ENCODE data around the gene RUNX2.
A peak's percentile ranks its signal among the peaks of the same experiment; 100 is the strongest.
"Not testable (repeated sequence)": the region's sequence is repeated elsewhere in the genome, so short reads cannot be mapped to it uniquely, and the experiment has no call there.

Gene RUNX2

DNA sequence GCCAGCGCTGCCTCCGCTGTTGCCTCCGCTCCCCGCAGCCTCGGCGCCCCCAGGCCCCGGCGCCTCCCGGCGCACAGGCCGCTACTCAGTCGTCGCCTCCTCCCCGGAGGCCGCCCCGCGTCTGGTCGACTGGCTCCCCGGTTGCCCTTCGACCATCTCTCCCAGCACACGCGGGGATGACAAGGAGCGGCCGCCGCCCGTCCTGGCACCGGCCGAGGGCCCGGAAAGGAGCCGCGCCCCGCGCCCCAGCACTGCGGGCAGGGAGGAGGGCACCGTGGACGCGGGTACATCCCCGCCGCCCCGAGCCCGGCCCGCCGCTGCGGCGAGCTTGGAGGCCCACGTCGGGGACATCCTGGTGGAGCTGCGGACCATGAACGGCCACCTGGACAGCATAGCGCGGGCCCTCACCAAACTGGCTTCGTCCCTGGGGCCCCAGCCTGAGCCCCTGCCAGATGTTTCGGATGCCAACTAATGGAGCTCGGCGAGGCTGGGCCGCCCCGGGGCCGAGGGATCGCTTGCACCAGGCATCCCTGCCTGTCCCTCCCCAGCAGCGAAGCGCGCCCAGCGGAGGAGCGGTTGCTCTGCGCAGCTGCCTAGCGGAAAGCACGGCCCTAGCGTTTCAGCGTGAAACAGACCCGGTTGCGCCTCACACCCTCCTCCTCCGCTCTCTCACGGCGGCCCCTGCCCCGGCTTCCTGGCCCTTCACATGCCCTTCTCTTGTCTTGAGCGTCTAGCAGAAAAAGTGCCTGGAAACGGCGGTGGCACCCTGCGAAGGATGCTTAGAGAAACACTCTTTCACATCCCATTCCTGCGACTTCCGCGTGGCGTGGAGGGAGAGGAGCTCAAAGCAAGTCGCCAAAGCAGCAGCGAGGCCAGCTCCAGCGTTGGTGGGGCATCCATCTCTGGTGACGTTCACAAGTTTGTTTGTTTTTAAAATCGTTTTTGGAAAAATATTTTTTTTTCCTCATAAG lies 335.4 kb downstream of the RUNX2 start:
- Histone ChIP-seq H3K36me3 (ENCODE audit: control insufficient read depth in 5 of 5, insufficient read depth in 5 of 5, low read length in 5 of 5) (no peaks in the 10 kb centered on the region), H3K27ac (ENCODE audit: low read depth, low read length) (no peak overlapping the region), H3K9me3 (ENCODE audit: control insufficient read depth in 5 of 5, low read length in 5 of 5) (no peaks in the 10 kb centered on the region), H3K4me3 (ENCODE audit: low read depth in 1 of 5, low read length in 5 of 5) (peak overlapping the region; percentile 39 to 49 (median 42)), H3K9ac (ENCODE audit: low read length in 5 of 5) (no peak overlapping the region), H3K27me3 (ENCODE audit: control insufficient read depth in 5 of 5, insufficient read depth in 4 of 5, low read length in 5 of 5) (peaks cover 12 to 28% (median 22%) of the 10 kb centered on the region in 5 donors), H3K4me1 (ENCODE audit: control insufficient read depth in 5 of 5, insufficient read depth in 5 of 5, low read length in 5 of 5) (peaks cover 0 to 12% (median 8%) of the 10 kb centered on the region in 5 donors)

DNA sequence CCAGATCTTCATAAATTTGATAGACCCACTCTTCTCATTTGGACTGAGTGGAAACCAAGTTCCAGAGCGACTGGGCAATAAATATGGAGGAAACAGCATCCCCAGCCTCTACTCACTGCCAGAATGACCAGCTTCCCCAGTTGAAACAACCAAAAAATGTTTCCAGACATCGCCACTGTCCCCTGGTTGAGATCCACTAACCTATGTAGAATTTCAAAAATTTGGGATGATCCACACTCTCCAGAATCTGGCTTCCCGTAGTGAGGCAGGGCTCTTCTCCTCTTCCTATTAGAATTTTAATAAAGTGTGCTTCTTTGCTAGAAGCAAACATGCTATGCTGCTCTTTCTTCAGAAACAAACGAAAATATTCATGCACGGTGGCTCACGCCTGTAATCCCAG lies 336.6 kb downstream of the RUNX2 start:
- H3K9ac ChIP-seq (ENCODE audit: low read length in 5 of 5): no peak overlapping the region
- no peaks in the 10 kb centered on the region for H3K9me3 ChIP-seq (ENCODE audit: control insufficient read depth in 5 of 5, low read length in 5 of 5)
- H3K36me3 ChIP-seq (ENCODE audit: control insufficient read depth in 5 of 5, insufficient read depth in 5 of 5, low read length in 5 of 5): no peaks in the 10 kb centered on the region
- H3K27me3 ChIP-seq (ENCODE audit: control insufficient read depth in 5 of 5, insufficient read depth in 4 of 5, low read length in 5 of 5): peaks cover 12 to 28% (median 22%) of the 10 kb centered on the region in 5 donors
- peaks cover 0 to 12% (median 8%) of the 10 kb centered on the region in 5 donors for H3K4me1 ChIP-seq (ENCODE audit: control insufficient read depth in 5 of 5, insufficient read depth in 5 of 5, low read length in 5 of 5)
- no peak overlapping the region for H3K4me3 ChIP-seq (ENCODE audit: low read depth in 1 of 5, low read length in 5 of 5)
- no peak overlapping the region for H3K27ac ChIP-seq (ENCODE audit: low read depth, low read length)

DNA sequence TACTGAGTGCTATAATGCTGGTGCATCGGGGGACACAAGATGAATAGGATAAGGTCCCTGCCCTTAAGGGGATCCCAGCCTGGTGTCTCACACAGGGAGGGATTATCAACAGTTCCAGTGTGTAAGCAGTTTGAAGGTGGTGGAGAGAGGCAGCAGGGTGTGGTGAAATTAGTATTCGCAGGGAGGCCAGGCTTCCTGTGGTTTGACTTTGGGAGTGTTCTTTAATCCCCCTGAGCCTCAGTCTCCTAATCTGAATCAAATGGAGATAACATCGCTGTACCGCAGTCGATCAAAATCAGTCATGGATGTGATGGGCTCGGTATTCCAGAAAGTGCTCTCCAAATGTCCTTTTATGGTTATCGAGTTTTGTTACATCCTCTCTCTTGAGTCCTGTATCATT lies 337.7 kb downstream of the RUNX2 start:
- Histone ChIP-seq H3K9me3 (ENCODE audit: control insufficient read depth in 5 of 5, low read length in 5 of 5) (no peaks in the 10 kb centered on the region), H3K36me3 (ENCODE audit: control insufficient read depth in 5 of 5, insufficient read depth in 5 of 5, low read length in 5 of 5) (no peaks in the 10 kb centered on the region), H3K27ac (ENCODE audit: low read depth, low read length) (no peak overlapping the region)

DNA sequence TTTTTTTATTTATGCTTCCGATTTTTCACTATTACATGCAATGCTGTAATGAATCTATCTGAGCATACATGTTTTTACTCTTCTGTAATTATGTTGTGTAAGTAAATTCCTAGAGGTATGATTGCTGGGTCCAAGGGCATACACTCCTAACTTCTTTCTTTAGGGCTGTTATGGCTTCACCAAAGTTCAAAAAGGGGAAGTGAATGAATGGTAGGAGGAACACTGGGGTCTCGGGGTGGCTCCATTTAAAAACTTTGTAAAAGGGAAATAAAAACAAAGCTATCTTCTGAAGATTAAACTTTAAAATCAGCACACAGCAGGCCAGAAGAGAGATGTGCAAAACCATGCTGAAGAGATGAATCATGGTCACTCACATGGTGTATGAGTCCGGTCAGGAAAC lies 338.7 kb downstream of the RUNX2 start:
- H3K27me3 ChIP-seq (ENCODE audit: control insufficient read depth in 5 of 5, insufficient read depth in 4 of 5, low read length in 5 of 5): peaks cover 12 to 28% (median 22%) of the 10 kb centered on the region in 5 donors
- no peaks in the 10 kb centered on the region for H3K9me3 ChIP-seq (ENCODE audit: control insufficient read depth in 5 of 5, low read length in 5 of 5)
- H3K4me3 ChIP-seq (ENCODE audit: low read depth in 1 of 5, low read length in 5 of 5): no peak overlapping the region
- no peak overlapping the region for H3K9ac ChIP-seq (ENCODE audit: low read length in 5 of 5)
- peaks cover 0 to 12% (median 8%) of the 10 kb centered on the region in 5 donors for H3K4me1 ChIP-seq (ENCODE audit: control insufficient read depth in 5 of 5, insufficient read depth in 5 of 5, low read length in 5 of 5)
- H3K36me3 ChIP-seq (ENCODE audit: control insufficient read depth in 5 of 5, insufficient read depth in 5 of 5, low read length in 5 of 5): no peaks in the 10 kb centered on the region
- H3K27ac ChIP-seq (ENCODE audit: low read depth, low read length): no peak overlapping the region

More for the DNA sequence above, 337.7 kb downstream of the RUNX2 start:
- Histone ChIP-seq H3K27me3 (ENCODE audit: control insufficient read depth in 5 of 5, insufficient read depth in 4 of 5, low read length in 5 of 5) (peaks cover 12 to 28% (median 22%) of the 10 kb centered on the region in 5 donors), H3K4me3 (ENCODE audit: low read depth in 1 of 5, low read length in 5 of 5) (no peak overlapping the region), H3K9ac (ENCODE audit: low read length in 5 of 5) (no peak overlapping the region), H3K4me1 (ENCODE audit: control insufficient read depth in 5 of 5, insufficient read depth in 5 of 5, low read length in 5 of 5) (peaks cover 0 to 12% (median 8%) of the 10 kb centered on the region in 5 donors)

DNA sequence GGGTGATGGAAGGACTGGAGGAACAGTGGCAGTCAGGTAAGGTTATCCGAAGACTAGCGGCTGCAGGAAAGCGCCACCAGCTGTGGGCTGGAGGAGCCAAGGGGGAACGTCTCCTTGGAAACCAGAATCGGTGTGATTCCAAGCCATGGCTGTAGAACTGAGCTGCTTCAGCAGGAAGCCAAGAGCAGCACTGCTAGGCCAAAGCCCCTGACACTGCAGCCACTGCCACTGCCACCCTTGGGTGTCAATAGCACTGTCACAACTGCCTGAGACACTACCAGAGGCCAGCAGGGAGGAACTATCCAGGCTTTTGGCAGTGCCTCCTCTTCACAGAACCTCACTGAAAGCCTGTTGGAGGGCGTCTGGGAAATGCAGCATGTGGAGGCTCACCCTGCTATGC lies 339.2 kb downstream of the RUNX2 start:
- Histone ChIP-seq H3K4me1 (ENCODE audit: control insufficient read depth in 5 of 5, insufficient read depth in 5 of 5, low read length in 5 of 5) (peaks cover 0 to 12% (median 8%) of the 10 kb centered on the region in 5 donors), H3K27ac (ENCODE audit: low read depth, low read length) (no peak overlapping the region), H3K4me3 (ENCODE audit: low read depth in 1 of 5, low read length in 5 of 5) (no peak overlapping the region), H3K36me3 (ENCODE audit: control insufficient read depth in 5 of 5, insufficient read depth in 5 of 5, low read length in 5 of 5) (no peaks in the 10 kb centered on the region), H3K9ac (ENCODE audit: low read length in 5 of 5) (no peak overlapping the region), H3K9me3 (ENCODE audit: control insufficient read depth in 5 of 5, low read length in 5 of 5) (no peaks in the 10 kb centered on the region), H3K27me3 (ENCODE audit: control insufficient read depth in 5 of 5, insufficient read depth in 4 of 5, low read length in 5 of 5) (peaks cover 12 to 28% (median 21%) of the 10 kb centered on the region in 5 donors)

DNA sequence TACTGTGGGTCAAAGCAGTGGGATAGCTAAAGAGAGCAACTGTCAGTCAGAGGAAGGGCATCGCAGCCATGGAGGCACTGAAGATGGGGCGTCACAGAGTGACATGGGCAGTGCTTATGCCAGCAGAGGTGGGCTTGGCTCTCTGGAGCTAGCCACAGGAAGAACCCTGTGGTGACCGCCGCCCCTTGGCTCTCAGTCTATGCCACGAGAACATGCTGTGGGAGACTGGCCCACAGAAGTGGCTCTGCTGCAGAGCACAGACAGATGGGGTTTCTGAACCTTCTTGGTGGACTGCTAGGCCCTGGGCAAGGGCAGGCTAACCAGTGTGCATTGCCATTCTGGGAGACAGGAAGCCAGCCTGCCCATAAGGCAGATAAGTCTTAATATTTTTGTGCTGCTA lies 339.6 kb downstream of the RUNX2 start:
- H3K36me3 ChIP-seq (ENCODE audit: control insufficient read depth in 5 of 5, insufficient read depth in 5 of 5, low read length in 5 of 5): no peaks in the 10 kb centered on the region
- peaks cover 9 to 23% (median 17%) of the 10 kb centered on the region in 5 donors for H3K27me3 ChIP-seq (ENCODE audit: control insufficient read depth in 5 of 5, insufficient read depth in 4 of 5, low read length in 5 of 5)
- no peak overlapping the region for H3K4me3 ChIP-seq (ENCODE audit: low read depth in 1 of 5, low read length in 5 of 5)
- H3K9me3 ChIP-seq (ENCODE audit: control insufficient read depth in 5 of 5, low read length in 5 of 5): no peaks in the 10 kb centered on the region
- peaks cover 0 to 11% (median 8%) of the 10 kb centered on the region in 5 donors for H3K4me1 ChIP-seq (ENCODE audit: control insufficient read depth in 5 of 5, insufficient read depth in 5 of 5, low read length in 5 of 5)
- no peak overlapping the region for H3K9ac ChIP-seq (ENCODE audit: low read length in 5 of 5)
- H3K27ac ChIP-seq (ENCODE audit: low read depth, low read length): no peak overlapping the region

DNA sequence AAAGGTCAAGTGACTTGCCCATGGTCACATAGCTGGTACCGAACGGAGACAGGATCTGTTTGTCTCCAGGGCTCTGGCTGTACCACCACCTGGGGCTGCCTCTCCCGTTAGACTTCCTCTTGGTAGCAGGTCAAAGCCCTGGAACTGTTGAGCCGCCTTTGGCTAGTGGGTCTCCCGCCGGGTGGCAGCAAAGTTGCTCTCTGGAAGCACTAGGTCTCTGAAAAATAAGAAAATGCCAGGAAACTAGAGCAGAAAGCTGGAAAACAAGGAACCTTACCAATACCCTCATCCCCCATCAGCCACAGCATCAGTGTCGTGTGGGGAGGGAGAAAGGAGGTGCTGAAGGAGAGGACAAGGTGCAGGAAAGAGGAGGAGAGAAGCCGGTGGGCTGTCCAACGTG lies 340.6 kb downstream of the RUNX2 start:
- H3K9ac ChIP-seq (ENCODE audit: low read length in 5 of 5): no peak overlapping the region
- H3K27me3 ChIP-seq (ENCODE audit: control insufficient read depth in 5 of 5, insufficient read depth in 4 of 5, low read length in 5 of 5): peaks cover 4 to 15% (median 8%) of the 10 kb centered on the region in 5 donors
- peaks cover 0 to 5% (median 3%) of the 10 kb centered on the region in 5 donors for H3K4me1 ChIP-seq (ENCODE audit: control insufficient read depth in 5 of 5, insufficient read depth in 5 of 5, low read length in 5 of 5)
- H3K36me3 ChIP-seq (ENCODE audit: control insufficient read depth in 5 of 5, insufficient read depth in 5 of 5, low read length in 5 of 5): no peaks in the 10 kb centered on the region
- H3K27ac ChIP-seq (ENCODE audit: low read depth, low read length): no peak overlapping the region
- H3K4me3 ChIP-seq (ENCODE audit: low read depth in 1 of 5, low read length in 5 of 5): no peak overlapping the region
- no peaks in the 10 kb centered on the region for H3K9me3 ChIP-seq (ENCODE audit: control insufficient read depth in 5 of 5, low read length in 5 of 5)

DNA sequence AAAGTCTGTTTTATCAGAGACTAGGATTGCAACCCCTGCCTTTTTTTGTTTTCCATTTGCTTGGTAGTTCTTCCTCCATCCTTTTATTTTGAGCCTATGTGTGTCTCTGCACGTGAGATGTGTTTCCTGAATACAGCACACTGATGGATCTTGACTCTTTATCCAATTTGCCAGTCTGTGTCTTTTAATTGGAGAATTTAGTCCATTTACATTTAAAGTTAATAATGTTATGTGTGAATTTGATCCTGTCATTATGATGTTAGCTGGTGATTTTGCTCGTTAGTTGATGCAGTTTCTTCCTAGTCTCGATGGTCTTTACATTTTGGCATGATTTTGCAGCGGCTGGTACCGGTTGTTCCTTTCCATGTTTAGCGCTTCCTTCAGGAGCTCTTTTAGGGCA lies 345.0 kb downstream of the RUNX2 start:
- H3K36me3 ChIP-seq (ENCODE audit: control insufficient read depth in 5 of 5, insufficient read depth in 5 of 5, low read length in 5 of 5): not testable (repeated sequence)

DNA sequence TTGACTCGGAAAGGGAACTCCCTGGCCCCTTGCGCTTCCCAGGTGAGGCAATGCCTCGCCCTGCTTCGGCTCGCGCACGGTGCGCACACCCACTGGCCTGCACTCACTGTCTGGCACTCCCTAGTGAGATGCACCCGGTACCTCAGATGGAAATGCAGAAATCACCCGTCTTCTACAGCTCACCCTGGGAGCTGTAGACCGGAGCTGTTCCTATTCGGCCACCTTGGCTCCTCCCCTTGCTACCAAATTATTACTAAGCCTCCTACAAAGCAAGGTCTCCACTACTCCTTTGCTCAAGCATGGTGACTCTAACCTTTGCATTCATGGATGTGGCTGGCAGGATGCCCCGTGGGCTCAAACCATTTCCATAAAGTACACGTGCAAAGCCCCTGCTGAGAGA lies 347.0 kb downstream of the RUNX2 start:
- not testable (repeated sequence) for H3K4me3 ChIP-seq (ENCODE audit: low read depth in 1 of 5, low read length in 5 of 5); H3K27me3 ChIP-seq (ENCODE audit: control insufficient read depth in 5 of 5, insufficient read depth in 4 of 5, low read length in 5 of 5); H3K36me3 ChIP-seq (ENCODE audit: control insufficient read depth in 5 of 5, insufficient read depth in 5 of 5, low read length in 5 of 5); H3K9me3 ChIP-seq (ENCODE audit: control insufficient read depth in 5 of 5, low read length in 5 of 5); H3K9ac ChIP-seq (ENCODE audit: low read length in 5 of 5); H3K27ac ChIP-seq (ENCODE audit: low read depth, low read length)
- peaks cover 0 to 11% (median 8%) of the 10 kb centered on the region in 5 donors for H3K4me1 ChIP-seq (ENCODE audit: control insufficient read depth in 5 of 5, insufficient read depth in 5 of 5, low read length in 5 of 5)

More for the DNA sequence above, 345.0 kb downstream of the RUNX2 start:
- H3K9me3 ChIP-seq (ENCODE audit: control insufficient read depth in 5 of 5, low read length in 5 of 5); H3K4me3 ChIP-seq (ENCODE audit: low read depth in 1 of 5, low read length in 5 of 5); H3K27me3 ChIP-seq (ENCODE audit: control insufficient read depth in 5 of 5, insufficient read depth in 4 of 5, low read length in 5 of 5); H3K27ac ChIP-seq (ENCODE audit: low read depth, low read length); H3K9ac ChIP-seq (ENCODE audit: low read length in 5 of 5): not testable (repeated sequence)
- H3K4me1 ChIP-seq (ENCODE audit: control insufficient read depth in 5 of 5, insufficient read depth in 5 of 5, low read length in 5 of 5): peaks cover 0 to 11% (median 8%) of the 10 kb centered on the region in 5 donors

DNA sequence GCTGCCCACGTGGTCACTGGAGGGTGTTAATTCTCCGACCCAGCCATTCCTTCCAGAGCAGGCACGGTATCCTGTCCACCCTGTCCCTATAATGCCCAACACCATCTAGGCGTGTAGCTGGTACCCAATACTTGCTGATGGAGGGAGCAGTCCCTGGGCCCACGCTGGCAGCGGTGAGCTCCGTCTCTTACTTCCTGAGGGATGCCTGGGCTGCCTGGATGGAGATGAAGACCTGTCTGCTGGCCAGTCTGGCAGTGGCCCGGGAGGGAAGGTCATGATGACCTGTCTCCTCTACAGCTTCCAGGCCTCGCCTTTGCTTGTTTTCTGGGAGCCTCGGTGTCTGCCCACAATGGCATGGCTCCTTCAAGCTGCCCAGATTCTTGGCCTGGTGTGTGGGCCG lies 347.5 kb downstream of the RUNX2 start:
- Histone ChIP-seq H3K4me3 (ENCODE audit: low read depth in 1 of 5, low read length in 5 of 5) (no peak overlapping the region), H3K9ac (ENCODE audit: low read length in 5 of 5) (no peak overlapping the region), H3K9me3 (ENCODE audit: control insufficient read depth in 5 of 5, low read length in 5 of 5) (peaks cover 0 to 2% (median 0%) of the 10 kb centered on the region in 5 donors), H3K27ac (ENCODE audit: low read depth, low read length) (no peak overlapping the region), H3K4me1 (ENCODE audit: control insufficient read depth in 5 of 5, insufficient read depth in 5 of 5, low read length in 5 of 5) (peaks cover 0 to 11% (median 8%) of the 10 kb centered on the region in 5 donors), H3K27me3 (ENCODE audit: control insufficient read depth in 5 of 5, insufficient read depth in 4 of 5, low read length in 5 of 5) (peaks cover 0 to 6% (median 5%) of the 10 kb centered on the region in 5 donors), H3K36me3 (ENCODE audit: control insufficient read depth in 5 of 5, insufficient read depth in 5 of 5, low read length in 5 of 5) (no peaks in the 10 kb centered on the region)

All from subcutaneous abdominal adipose tissue (tissue), 5 donors.